Colon (tissue), 2 donors: ENCODE measurements around the gene SERPINA1.

ENCODE experiments used
- FAIRE-seq: peaks from 2 replicates; lab custom pipeline; 2012; peaks lifted over from hg19 to GRCh38; lab: Jason Lieb, UNC
- donor health status: control.
- donor health status: control.

Gene SERPINA1

DNA sequence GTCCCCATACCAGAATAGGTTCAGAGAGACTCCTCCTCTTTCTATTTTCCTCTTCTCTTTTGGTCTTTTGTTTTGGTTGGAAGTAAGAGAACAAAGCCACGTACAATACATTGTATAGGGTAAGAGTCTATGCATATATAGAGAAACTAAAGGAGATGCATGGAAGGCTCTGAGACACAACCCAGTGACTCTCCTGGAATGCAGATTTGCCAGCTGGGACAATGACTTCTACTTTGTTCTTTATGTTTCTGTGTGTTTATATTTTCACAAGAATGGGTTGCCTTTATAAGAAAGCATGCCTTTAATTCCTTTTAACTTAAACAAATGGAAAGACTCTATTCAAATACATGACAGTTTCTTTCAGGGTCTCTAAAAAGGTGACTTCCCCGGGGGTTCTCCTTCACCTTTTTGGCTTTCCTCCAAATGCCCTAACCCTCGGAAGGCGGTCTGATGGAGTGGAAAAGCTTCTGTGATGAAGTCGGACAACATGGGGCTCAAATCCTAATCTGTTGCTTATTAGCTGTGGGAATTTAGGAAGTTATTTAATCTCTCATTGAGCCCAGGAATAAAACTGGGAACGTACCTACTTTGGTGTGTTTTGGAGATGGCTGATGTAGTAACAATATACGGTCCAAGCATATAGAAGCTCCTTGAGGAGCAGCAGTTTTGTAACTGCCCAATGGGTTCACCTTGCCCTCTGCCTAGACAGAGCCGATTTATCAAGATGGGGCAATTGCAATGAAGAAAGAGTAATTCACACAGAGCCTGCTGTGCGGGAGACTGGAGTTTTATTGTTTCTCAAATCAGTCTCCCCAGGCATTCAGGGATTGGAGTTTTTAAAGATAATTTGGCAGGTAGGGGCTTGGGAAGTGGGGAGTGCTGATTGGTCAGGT, 9.1 kb upstream of the SERPINA1 start:
- no peak for FAIRE-seq

DNA sequence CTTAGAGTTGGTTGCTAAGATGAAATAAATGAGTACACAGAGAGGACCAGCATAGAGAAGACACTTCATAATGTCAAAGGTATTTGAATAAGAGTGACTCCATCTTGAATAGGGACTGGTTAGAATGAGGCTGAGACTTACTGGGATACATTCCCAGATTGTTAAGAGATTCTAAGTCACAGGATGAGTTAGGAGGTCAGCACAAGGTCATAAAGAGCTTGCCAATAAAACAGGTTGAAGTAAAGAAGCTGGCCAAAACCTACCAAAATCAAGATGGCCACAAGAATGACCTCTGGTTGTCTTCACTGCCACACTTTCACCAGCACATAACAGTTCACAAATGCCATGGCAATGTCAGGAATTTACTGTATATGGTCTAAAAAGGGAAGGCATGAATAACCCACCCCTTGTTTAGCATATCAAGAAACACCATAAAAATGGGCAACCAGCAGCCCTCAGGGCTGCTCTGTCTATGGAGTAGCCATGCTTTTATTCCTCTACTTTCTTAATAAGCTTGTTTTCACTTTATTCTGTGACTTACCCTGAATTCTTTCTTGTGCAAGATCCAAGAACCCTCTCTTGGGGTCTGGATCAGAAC, 8.3 kb upstream of the SERPINA1 start:
- FAIRE-seq, result no peak

DNA sequence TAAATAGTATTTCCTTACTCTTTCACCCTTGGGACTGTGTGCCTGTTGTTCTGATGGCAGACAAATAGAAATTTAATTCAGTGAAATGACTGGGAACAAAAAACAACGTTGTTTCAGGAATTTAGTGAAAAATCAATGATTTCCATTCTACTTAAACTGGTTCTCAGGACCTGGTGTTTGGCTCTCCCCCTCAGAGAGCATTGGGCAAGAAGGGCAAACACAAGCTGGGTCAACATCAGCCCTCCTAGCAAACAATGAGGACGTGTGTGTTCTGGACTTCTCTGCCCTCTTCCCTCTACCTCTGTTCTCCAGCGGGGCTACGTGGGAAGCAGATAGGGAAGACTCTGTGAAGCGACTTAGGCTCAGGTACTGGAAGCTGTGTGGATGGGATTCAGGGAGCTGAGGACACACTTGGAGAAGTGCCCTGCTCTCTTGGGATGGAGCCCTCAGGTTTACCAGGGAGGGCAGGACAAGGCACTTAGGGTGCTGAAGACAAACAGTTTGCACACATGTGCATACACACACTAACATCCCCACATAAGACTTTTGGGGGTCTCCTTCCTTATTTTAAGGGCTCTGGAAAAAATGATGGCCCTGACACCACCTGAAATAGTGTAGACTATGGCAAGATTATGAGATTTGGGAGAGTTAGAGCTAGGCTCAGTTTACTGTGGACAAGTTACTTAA, 7.6 kb upstream of the SERPINA1 start:
- FAIRE-seq, result no peak

DNA sequence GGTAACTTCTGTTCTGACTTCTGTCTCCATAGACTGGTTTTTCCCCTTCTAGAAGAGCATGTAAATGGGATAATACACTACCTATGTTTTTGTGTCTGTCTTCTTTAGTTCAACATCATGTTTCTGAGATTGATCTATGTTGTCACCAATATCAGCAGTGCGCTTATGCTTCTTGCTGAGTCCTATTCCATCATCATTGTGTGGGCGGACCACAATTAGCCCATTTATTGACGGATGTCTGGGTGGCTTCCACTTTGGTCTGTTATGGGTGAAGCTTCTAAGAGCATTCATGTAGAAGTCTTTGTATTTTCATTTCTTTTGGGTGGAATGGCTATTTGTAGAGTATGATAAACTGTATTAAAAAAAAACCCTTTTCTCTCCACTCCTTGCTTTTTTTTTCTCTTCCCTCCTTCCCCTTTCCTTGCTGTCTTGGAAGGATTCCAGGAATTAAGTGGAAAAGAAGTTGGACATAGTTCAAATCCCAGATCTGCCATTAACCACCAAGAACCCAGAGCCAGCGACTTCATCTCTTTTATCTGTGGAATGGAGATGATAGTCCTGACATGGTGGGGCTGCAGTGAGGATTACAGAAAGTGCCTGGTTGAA, 7.0 kb upstream of the SERPINA1 start:
- FAIRE-seq, result no peak

DNA sequence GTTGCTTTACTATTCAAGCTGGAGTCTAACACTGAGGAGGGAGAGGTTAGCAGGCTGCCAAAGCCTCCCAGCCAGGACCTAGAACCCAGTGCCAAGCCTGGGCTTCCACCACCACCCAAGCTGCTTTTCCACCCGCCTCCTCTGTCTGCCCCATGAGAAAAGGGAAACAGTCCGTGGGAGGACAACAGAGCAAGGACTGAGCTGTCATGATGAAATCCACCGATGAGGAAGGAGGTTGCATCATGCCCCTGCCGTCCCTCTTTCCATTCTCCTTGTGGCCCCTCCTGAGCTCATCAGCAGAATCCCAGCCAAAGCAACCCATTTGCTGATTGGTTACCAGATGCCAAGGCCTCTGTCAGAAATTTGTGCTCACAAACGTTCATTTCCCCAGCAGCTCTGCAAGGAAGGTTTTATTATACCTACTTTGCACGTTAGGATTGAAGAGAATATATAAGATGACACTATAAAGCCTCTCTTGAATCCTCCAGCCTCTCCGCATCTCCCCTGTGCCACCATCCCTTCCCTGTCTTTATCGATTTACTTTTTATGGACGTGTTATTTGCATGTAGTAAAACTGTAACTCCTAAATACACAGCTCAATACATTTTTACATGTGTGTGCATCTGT, 6.3 kb upstream of the SERPINA1 start:
- FAIRE-seq, result no peak

DNA sequence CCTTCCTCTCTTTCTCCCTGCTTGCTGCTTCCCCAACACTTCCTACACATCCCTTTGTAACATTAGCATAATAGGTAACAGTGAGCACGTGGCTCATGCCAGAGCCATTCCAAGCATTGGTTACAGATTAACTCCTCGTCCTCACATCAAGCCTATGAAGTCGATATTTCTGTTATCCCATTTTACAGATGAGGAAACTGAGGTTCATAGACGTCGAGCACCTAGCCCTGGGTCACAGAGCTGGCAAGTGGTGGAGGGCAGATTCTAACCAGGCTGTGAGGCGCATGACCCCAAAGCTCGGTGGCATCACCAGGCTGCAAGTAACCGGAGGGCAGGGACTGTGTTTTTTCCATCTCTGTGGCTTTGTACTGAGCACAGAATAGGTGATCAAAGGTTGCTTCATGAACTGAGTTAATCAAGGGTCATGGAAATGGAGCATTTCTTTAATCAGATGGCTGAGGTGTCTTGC, 5.7 kb upstream of the SERPINA1 start:
- no peak for FAIRE-seq

DNA sequence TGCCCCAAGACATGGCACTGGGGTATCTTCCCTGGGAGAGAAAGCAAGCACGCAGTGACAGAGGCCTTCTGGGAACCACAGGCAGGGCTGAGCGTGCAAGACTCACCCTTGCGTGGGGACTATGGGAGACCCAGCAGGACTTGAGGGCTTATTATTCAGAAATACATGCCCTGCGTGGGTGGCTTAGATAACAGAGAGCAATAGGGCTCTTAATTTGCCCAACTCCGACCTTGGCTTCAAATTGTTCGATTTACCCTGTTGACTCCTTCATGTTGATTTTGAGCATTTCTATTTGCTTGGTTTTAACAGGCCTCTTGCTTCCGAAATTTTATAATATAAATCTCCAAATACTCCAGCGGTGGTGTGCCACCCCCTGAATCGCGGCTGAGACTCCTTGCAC, 5.1 kb upstream of the SERPINA1 start:
- no peak for FAIRE-seq

DNA sequence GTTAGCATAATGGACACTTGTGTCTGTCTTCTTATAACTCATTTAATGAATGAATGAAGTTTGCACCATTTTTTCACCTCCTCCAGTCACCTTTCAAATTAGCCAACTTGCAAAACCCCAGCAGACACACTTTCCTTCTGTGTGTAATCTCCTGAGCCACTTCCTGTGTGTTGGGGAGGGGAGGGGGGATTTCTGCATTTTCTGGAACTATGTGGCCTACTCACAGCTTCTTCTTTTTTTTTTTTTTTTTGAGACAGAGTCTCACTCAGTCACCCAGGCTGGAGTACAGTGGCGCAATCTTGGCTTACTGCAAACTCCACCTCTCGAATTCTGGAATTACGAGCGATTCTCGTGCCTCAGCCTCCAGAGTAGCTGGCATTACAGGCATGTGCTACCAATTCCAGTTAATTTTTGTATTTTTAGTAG, 4.1 kb upstream of the SERPINA1 start:
- FAIRE-seq, result no peak

DNA sequence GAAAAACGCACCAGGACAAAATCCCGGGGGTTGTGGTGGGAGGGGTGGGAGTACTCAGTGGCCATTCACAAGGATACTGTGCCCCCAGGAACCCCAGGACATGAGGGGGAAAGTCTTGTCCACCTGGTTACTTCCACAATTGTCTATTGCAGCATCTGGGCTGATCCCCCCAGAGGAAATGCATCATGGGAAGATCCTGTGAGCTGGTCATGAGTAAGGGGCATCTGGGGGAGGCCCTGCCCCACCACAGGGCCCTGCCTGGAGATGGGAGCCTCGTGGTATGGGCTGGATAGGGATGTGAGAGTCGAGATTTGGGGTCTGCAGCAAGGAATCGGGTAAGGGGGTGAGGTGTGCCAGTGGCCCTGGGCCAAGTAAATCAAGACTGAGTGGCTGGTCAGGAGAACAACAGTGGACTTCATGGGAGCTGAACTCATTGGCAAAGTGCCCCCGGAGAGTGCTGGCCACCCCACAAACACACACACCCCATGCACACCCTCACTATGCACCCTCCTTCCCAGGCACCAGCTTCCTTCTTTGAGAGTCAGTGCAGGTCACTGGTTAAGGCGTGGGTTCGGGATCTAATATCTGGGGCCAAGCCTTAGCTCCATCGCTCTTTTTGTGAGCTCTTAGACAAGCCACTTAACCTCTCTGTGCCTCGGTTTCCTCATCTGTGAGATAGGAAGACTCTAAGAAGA, 3.0 kb upstream of the SERPINA1 start:
- no peak for FAIRE-seq

DNA sequence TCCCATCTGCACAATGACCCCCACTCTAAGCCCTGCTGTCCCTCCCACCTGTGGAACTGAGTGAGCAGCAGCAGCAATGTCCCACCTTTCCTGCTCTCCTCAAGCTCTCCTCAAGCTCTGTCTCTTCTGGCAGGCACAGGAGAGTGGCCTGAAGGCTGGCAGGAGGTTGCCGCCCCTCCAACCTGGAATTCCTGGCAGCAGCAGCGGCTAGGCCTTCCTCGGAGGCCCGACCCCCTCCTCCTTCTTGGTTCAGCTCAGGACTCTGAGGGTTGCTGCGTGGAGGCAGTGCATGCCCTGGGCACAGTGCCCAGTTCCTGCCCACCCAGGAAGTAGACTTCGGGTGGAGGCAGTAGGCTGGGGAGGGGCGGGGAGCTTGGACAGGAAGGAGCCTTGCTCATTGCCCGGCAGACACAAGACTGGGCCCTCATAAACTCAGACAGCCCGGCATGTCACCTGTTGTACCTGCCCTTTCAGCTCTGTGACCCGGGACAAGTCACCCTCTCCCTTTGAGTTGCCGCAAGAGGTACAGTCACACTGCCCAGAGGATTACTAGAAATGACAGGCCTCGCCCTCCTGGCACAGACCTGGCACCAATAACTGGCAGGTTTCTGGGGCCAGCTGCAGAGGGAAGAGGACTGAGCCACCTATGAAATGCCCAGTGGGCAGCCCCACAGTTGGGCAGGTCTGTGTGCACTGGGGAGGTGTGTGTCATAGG, 2.1 kb upstream of the SERPINA1 start:
- FAIRE-seq, result no peak

DNA sequence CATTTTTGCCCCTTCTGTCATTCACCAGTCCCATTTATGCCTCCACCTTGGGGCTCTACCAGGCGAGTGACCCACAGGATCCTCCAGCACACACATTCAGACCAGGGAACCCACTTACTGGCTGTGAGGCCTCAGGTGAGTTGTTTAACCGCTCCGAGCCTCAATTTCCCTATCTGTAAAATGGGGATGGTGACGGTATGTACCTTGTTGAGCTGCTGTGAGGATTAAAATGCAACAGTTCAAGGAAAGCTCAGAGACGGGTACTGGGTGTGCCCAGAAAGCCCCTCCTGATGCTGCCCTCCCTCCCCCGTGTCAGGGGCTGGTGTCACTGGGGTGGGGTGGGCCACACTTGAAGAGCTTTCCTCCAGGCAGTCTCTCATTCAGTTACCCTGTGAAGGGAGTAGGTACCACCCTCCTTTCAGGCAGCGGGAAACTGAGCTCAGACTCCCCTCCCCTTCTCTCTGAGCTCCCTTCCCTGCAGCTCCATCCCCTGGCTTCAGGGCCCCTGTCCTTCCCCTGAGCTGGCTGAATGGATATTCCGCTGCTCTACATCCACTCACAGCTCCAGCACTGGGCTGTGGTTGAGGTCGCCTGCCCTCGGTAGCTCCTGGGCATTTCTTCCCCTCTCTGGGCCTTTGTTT, 1.4 kb upstream of the SERPINA1 start:
- no peak for FAIRE-seq

DNA sequence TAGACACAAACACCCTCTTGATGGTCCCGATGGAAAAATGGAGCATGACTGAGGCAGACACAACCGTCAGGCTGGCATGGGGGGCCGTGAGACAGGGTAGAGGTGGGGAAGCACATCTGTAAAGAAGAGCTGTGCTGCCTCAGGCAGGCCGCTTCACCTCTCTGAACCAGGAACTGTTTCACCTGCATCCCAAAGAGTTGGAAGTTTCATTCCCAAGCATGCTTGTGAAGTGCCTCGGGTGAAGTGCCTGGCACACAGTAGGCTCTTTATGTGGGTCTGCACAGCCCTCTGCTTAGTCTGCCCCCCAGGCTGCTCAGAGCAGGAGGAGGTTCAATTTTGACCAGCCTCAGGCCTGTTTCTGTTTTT, 685 bp upstream of the SERPINA1 start:
- FAIRE-seq, result no peak

DNA sequence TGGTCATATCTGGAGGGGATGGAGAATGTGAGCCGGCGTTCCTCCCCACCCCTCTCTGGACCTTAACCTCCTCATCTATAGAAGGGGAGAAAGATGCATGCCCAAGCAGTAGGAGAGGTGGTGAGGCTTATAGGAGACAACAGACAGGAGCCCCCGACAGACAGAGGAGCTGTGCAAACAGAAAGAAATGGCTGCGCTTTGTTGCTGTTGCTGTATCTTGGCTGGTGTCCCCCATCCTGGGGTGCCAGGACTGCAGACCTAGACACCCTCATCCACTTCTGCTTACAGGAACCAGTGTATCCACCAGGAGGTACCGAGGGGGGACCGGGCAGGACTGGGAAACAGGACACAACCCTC, 397 bp downstream of the SERPINA1 start:
- FAIRE-seq, result no peak

DNA sequence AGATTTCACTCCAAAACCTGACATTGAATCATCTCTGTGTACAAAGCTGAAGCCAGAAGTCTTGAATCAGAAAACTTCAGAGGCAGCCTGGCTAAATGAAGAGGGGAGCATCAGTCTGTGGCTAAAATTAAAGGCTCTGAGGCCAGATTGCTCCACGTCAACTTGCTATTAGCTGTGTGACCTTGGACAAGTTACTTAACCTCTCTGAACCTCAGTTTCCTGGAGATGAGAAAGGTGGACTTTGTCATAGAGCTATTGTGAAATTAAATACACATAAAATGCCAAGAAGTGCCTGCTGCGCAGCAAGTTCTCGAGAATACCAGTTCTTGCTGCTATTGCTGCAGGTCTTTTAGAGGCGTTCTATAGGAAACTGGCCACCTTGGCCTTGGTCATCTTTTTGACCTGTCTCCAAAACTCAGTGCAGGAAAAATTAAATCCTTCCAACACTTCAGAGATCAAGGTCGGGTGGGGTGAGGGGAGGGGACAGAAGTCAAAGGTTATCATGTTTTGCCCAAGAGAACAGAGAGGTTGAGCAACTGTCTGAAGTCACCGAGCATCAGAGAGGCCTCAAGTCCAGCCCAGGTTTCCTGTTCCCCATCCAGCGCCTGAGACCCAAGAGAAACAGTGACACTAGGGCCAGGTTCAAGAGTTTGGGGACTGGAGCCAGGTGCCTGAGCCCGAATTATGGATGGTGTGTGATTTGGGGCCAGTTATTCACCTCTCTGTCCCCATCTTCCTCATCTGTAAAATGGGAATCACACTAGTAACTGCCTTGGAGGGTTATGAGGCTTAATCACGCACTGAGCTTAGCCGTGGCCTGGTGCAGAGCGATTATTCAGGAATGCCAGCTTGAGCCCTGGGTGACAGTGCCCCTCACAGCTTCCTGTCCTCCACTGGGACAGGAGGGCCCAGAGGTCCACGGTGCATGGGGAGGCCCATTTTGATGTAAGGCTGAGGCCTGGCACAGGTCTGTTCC, 1.1 kb downstream of the SERPINA1 start:
- FAIRE-seq, result no peak

DNA sequence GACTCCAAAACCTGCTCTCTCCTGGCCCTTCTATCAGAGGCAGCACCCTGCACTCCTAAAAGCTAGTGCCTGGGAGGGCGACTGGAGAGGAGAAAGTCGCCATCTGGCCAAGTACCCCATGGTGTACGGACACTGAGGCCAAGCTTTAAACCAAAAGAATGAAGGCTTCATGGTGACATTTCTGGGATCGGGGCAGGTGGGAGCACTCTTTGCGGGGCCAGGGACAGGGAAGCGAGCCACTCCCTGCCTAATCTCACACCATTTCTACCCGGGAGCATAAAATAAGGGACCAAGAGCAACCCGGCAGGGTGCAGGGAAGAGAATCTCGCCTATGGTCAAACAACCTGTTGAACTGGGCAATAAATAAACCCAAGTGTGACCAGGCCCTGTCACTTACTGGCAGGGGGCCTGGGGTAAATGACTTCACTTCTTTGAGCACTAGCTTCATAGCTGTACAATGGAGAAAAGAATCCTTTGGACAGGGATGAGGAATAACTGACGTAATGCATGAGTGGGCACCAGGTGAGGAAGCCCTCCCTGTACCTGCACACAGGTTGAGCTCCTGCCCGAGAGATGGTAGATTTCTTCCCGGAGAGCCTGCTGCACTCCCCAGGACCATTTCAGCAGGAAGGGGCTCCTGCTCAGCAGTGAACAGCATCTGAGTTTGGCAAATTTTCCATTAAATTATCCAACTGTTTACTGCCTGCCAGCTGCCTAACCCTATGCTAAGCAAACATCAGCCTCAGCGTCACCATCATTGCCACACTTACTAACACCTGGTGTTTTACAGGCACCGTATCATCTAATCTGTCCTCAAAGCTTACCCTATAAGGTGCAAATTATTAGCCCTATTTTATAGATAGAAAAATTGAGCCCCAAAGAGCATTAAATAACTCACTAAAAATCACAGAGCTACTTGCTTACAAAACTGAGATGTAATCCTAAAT, 2.0 kb downstream of the SERPINA1 start:
- FAIRE-seq, result no peak

DNA sequence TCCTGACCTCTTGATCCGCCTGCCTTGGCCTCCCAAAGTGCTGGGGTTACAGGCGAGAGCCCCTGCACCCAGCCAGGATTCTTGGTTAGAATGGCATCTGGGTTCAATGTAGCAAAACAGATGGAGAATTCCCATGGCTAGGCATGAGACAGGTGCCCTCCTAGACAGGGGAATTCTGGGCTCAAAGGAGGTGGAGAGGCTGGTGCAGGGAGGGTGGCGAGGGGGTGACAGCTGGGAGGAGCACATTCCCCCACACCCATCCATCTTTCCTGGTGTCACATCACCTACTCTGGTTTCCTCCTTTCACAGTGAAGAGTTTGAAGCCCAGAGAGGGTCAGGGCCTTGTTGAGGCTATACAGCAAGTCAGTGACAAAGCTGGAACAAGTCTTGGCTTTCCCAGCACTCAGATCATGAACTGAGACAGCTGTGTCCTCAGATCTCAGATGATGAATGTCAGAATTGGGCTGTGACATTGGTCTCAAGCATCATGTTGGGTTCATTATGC, 2.8 kb downstream of the SERPINA1 start:
- no peak for FAIRE-seq

DNA sequence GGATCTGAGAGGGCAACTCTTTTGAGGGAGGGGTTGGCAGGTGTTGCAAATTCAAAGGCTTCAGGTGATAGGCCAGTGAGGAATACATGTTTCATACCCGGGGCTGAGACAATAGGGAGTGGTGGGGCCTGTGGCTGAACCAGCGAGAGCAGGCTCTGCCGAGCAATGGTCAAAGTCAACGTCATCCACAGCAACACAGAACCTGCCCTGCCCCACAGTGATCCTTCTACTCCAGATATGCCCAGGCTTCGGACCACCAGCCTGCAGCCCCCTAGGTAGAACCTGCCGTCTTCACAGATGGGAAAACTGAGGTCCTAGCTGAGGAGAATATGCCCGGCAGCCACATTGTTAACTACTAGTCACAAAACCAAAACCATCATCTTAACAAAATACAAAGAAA, 4.1 kb downstream of the SERPINA1 start:
- no peak for FAIRE-seq

DNA sequence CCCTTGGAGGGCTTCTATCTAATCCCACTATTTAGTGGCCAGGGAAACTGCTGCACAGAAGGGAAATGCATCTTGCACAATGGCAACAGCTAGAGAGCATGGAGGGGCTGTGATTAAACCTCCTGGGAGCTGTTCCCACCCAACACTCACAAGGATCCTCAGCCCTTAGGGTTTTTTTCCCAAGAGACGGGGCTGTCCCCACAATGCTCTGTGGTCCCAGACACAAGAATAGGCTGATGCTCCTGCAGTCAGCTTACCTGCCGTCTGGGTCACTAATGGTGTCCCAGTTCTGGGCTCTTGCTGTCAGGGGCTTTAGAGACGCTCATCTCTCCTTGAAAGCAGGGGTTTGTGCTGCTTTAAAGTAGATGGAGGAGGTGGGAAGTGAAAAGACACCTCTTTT, 4.6 kb downstream of the SERPINA1 start:
- FAIRE-seq, result no peak
